Hepatocyte (in vitro differentiated cells): Measurements from ENCODE around the gene RAB42. TPM values are rescaled to one million over a fixed set of nuclear protein-coding genes. Genes with fewer than 3 reads are reported as not detected.

Source experiments
- DNase-seq: peaks from one replicate; pipeline ENCODE4 v3.0.0-alpha.2; 2016; ENCODE audit warnings: low spot score
- H2AFZ ChIP-seq: fragments of 200-600 bp; sonication (generic); 2 replicates; pipeline ENCODE4 v1.6.0; 2016; ENCODE audit warnings: antibody characterized with exemption, mild to moderate bottlenecking
- H3K27ac ChIP-seq: fragments of 200-600 bp; sonication (generic); 2 replicates; pipeline ENCODE4 v1.5.1; 2016; ENCODE audit warnings: mild to moderate bottlenecking
- H3K27me3 ChIP-seq: fragments of 200-600 bp; sonication (generic); 2 replicates; pipeline ENCODE4 v1.6.1; 2016
- H3K36me3 ChIP-seq: fragments of 200-600 bp; sonication (generic); replicated peaks from 2 replicates; pipeline ENCODE4 v1.5.1; 2016; ENCODE audit warnings: low read depth; ENCODE audit not compliant: insufficient read depth
- H3K4me1 ChIP-seq: fragments of 200-600 bp; sonication (generic); 2 replicates; pipeline ENCODE4 v1.5.1; 2016; ENCODE audit warnings: mild to moderate bottlenecking, moderate library complexity; ENCODE audit not compliant: insufficient read depth
- H3K4me2 ChIP-seq: fragments of 200-600 bp; sonication (generic); 2 replicates; pipeline ENCODE4 v1.6.0; 2016
- H3K4me3 ChIP-seq: fragments of 200-600 bp; sonication (generic); 2 replicates; pipeline ENCODE4 v1.5.1; 2016; ENCODE audit warnings: mild to moderate bottlenecking
- H3K79me2 ChIP-seq: fragments of 200-600 bp; sonication (generic); 2 replicates; pipeline ENCODE4 v1.6.0; 2017; ENCODE audit warnings: mild to moderate bottlenecking
- H3K9me2 ChIP-seq: fragments of 200-600 bp; sonication (generic); replicated peaks from 2 replicates; pipeline ENCODE4 v1.6.0; 2017; ENCODE audit warnings: mild to moderate bottlenecking; ENCODE audit not compliant: insufficient read depth
- H3K9me3 ChIP-seq: fragments of 200-600 bp; sonication (generic); 2 replicates; pipeline ENCODE4 v1.5.1; 2016; ENCODE audit warnings: low read depth, mild to moderate bottlenecking
- H4K20me1 ChIP-seq: fragments of 200-600 bp; sonication (generic); 2 replicates; pipeline ENCODE4 v1.6.0; 2016; ENCODE audit warnings: mild to moderate bottlenecking; ENCODE audit not compliant: insufficient read depth, poor library complexity, severe bottlenecking
- EZH2 ChIP-seq: fragments of 200-600 bp; sonication (generic); IDR thresholded peaks from 2 replicates; pipeline ENCODE4 v1.6.1; 2016; ENCODE audit warnings: antibody characterized with exemption, mild to moderate bottlenecking, borderline replicate concordance
- EZH2phosphoT487 ChIP-seq: fragments of 200-600 bp; sonication (generic); IDR thresholded peaks from one replicate; pipeline ENCODE4 v1.6.1; 2018; ENCODE audit warnings: antibody characterized with exemption, mild to moderate bottlenecking, low read depth, moderate library complexity; ENCODE audit not compliant: unreplicated experiment, severe bottlenecking
- WGBS: methylation state at CpG from one replicate; pipeline ENCODE4 v1.1.6; 2016; ENCODE audit warnings: low lambda C conversion rate; ENCODE audit errors: missing lambda C conversion rate; 5-methylcytosine and 5-hydroxymethylcytosine counted together
- polyA plus RNA-seq: library from polyadenylated mRNA; unstranded; fragments of >200 nt; fragmentation: Nextera tagmentation; extraction: Ambion mirVana; gene quantifications from 2 replicates; pipeline ENCODE4 v1.2.1, GENCODE V29; 2016
- small RNA-seq: library from RNA; depleted of rRNA; stranded (forward); fragments of <200 nt; gene quantifications from one replicate; pipeline ENCODE3, GENCODE V24; 2014
- total RNA-seq: library from RNA; depleted of rRNA; stranded (reverse); fragments of >200 nt; gene quantifications from 2 replicates; pipeline ENCODE4 v1.2.3, GENCODE V29; 2014
- TF ChIP-seq, protein P1 (sequence below): fragments of 200-600 bp; sonication (generic); IDR thresholded peaks from 2 replicates; pipeline ENCODE4 v1.5.1; 2016; ENCODE audit warnings: antibody characterized with exemption, mild to moderate bottlenecking; ENCODE audit not compliant: poor library complexity

RAB42 gene
- total and polyA plus RNA-seq, 2 experiments from 2014 or later = 10.3 to 23.6 TPM

- H3K27me3 ChIP-seq = no peaks in the 10 kb centered on the region
- H3K79me2 ChIP-seq = peaks cover 30% of the 10 kb centered on the region
- H3K27ac ChIP-seq = peak within 1 kb of the TSS; percentile 89
- peak within 1 kb of the TSS; percentile 89 for H3K4me2 ChIP-seq
- H4K20me1 ChIP-seq = no peaks in the 10 kb centered on the region
- no peaks in the 10 kb centered on the region for H3K9me3 ChIP-seq
- peak; percentile 97 for DNase-seq
- WGBS = 5% methylated on average over 48 of the region's 49 CpGs
- H3K9me2 ChIP-seq = no peaks in the 10 kb centered on the region
- no peaks in the 10 kb centered on the region for H3K36me3 ChIP-seq
- H3K4me1 ChIP-seq = peaks cover 13% of the 10 kb centered on the region
- H2AFZ ChIP-seq = peak within 1 kb of the TSS; percentile 58
- peak within 1 kb of the TSS; percentile 55 for H3K4me3 ChIP-seq
- TF ChIP-seq, protein P1, sequence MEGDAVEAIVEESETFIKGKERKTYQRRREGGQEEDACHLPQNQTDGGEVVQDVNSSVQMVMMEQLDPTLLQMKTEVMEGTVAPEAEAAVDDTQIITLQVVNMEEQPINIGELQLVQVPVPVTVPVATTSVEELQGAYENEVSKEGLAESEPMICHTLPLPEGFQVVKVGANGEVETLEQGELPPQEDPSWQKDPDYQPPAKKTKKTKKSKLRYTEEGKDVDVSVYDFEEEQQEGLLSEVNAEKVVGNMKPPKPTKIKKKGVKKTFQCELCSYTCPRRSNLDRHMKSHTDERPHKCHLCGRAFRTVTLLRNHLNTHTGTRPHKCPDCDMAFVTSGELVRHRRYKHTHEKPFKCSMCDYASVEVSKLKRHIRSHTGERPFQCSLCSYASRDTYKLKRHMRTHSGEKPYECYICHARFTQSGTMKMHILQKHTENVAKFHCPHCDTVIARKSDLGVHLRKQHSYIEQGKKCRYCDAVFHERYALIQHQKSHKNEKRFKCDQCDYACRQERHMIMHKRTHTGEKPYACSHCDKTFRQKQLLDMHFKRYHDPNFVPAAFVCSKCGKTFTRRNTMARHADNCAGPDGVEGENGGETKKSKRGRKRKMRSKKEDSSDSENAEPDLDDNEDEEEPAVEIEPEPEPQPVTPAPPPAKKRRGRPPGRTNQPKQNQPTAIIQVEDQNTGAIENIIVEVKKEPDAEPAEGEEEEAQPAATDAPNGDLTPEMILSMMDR = peak; percentile 38
- no peak for TF ChIP-seq EZH2
Observed at GRCh38 chr1:28642847-28643635, 51.0 kb downstream of the RAB42 start, which contains the start of gene TAF12. TAF12 (minus strand) TSS chr1:28643067; CDS start chr1:28622081, 20,986 bp downstream.

DNA sequence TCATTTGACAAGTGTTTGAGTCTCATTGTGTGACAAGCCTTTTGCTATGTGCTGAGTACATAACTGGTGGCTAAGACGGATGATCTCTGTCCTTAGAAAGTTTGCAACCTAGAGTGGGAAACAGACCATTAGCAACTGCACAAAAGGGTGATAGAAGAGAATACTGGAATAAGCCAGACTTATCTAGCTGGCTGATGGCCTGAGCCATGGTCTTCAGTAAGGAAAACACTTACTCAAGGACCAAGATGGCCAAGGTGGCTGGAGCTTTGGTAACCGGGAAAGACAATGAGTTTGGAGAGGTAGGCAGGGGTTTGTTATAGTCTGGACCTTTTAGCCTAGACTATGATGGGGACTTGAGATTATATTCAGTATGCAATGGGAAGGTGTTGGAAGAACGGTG is 52.4 kb downstream of the RAB42 start:
- WGBS = 93% methylated on average over 3 of the region's 3 CpGs
- no peaks in the 10 kb centered on the region for H3K36me3 ChIP-seq
- H3K9me2 ChIP-seq = no peaks in the 10 kb centered on the region
- no peaks in the 10 kb centered on the region for H3K27me3 ChIP-seq
- H3K4me1 ChIP-seq = peaks cover 13% of the 10 kb centered on the region
- no peak overlapping the region for H3K4me2 ChIP-seq
- no peaks in the 10 kb centered on the region for H4K20me1 ChIP-seq
- H3K9me3 ChIP-seq = no peaks in the 10 kb centered on the region
- DNase-seq = no peak
- peaks cover 24% of the 10 kb centered on the region for H3K79me2 ChIP-seq
- no peak overlapping the region for H2AFZ ChIP-seq
- no peak for TF ChIP-seq EZH2phosphoT487
- H3K4me3 ChIP-seq = no peak overlapping the region
- peak overlapping the region; percentile 89 for H3K27ac ChIP-seq

Small RNA genes within 50 kb of the gene (small RNA-seq; reads per million reads assigned to genes)
- not detected for gene SNORA16A
- not detected for gene SNORA44
- not detected for gene SNORA61
- 53,150 reads per million, percentile 100 among the genes with 10 or more reads in this experiment for gene SNORD99

Other genes starting within 250 kb of the RAB42 start
- gene PHACTR4, start 222.5 kb upstream of the RAB42 start, total RNA-seq = 18.5 and 21.5 TPM in 2 replicates
- gene PHACTR4, start 222.5 kb upstream of the RAB42 start, polyA plus RNA-seq = 19.1 and 22.1 TPM in 2 replicates
- gene RCC1, start 86.2 kb upstream of the RAB42 start, total RNA-seq = 37.3 and 38.5 TPM in 2 replicates
- gene RCC1, start 86.2 kb upstream of the RAB42 start, polyA plus RNA-seq = 15.7 and 23.5 TPM in 2 replicates
- gene TRNAU1AP, start 39.2 kb upstream of the RAB42 start, total RNA-seq = 10.0 and 17.4 TPM in 2 replicates
- 18.8 and 19.1 TPM in 2 replicates for gene TRNAU1AP, start 39.2 kb upstream of the RAB42 start, polyA plus RNA-seq
- 22.9 and 26.5 TPM in 2 replicates for gene TAF12, start 50.8 kb downstream of the RAB42 start, total RNA-seq
- gene TAF12, start 50.8 kb downstream of the RAB42 start, polyA plus RNA-seq = 35.0 and 35.2 TPM in 2 replicates
- gene RNU11, start 56.3 kb downstream of the RAB42 start, total RNA-seq = not detected in 2 replicates
- gene RNU11, start 56.3 kb downstream of the RAB42 start, polyA plus RNA-seq = not detected in 2 replicates
- gene GMEB1, start 76.5 kb downstream of the RAB42 start, total RNA-seq = 9.2 and 10.6 TPM in 2 replicates
- 7.0 and 7.6 TPM in 2 replicates for gene GMEB1, start 76.5 kb downstream of the RAB42 start, polyA plus RNA-seq
- 71.9 and 87.3 TPM in 2 replicates for gene YTHDF2, start 144.7 kb downstream of the RAB42 start, total RNA-seq
- gene YTHDF2, start 144.7 kb downstream of the RAB42 start, polyA plus RNA-seq = 66.8 and 83.3 TPM in 2 replicates
- gene OPRD1, start 219.9 kb downstream of the RAB42 start, total RNA-seq = 0.07 and 0.12 TPM in 2 replicates
- gene OPRD1, start 219.9 kb downstream of the RAB42 start, polyA plus RNA-seq = 0.08 and 0.12 TPM in 2 replicates